ENCODE data around the gene ALG3. TPM values are rescaled to one million over a fixed set of nuclear protein-coding genes. Genes with fewer than 3 reads are reported as not detected.

The ALG3 gene
- total and polyA plus RNA-seq, 9 donors: 17.8 to 42.0 (median 23.0) TPM

DNA sequence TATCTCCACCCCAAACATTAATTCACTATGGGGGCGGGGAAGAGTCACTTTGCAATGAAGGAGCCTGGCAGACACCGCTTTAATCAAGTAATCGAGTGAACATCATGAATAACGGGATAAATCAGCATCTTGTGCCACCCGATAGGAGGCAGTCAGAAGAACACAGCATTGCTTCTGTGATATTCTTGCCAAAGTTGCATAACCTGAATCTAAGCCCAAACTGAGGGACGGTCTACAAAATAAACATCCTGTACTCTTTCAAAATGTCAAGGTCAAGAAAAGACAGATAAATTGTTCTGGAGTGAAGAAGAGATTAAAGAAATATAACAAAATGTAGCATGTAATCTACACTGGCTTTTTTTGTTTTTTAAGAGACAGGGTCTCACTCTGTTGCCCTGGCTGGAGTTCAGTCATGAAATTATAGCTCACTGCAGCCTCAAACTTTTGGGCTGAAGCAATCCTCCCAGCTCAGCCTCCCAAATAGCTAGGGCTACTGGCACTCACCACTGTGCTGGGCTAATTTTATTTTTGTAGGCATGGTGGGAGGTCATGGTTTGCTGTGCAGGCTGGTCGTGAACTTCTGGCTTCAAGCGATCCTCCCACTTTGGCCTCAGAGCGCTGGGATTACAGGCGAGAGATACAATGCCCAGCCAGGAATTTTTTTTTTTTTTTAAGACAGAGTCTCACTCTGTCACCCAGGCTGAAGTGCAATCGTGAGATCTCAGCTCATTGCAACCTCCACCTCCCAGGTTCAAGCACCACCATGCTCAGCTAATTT lies 39.4 kb downstream of the ALG3 start:
- DNase-seq: peak in 3 of 5 donors; percentile 40 to 54 (median 50)
- Histone ChIP-seq H3K27ac (no peak overlapping the region), H3K36me3 (no peaks in the 10 kb centered on the region), H3K4me1 (ENCODE audit: insufficient read depth) (peaks cover 6% of the 10 kb centered on the region), H3K27me3 (no peaks in the 10 kb centered on the region), H3K9me3 (no peaks in the 10 kb centered on the region), H3K4me3 (no peak overlapping the region)
- TF ChIP-seq, protein P1, sequence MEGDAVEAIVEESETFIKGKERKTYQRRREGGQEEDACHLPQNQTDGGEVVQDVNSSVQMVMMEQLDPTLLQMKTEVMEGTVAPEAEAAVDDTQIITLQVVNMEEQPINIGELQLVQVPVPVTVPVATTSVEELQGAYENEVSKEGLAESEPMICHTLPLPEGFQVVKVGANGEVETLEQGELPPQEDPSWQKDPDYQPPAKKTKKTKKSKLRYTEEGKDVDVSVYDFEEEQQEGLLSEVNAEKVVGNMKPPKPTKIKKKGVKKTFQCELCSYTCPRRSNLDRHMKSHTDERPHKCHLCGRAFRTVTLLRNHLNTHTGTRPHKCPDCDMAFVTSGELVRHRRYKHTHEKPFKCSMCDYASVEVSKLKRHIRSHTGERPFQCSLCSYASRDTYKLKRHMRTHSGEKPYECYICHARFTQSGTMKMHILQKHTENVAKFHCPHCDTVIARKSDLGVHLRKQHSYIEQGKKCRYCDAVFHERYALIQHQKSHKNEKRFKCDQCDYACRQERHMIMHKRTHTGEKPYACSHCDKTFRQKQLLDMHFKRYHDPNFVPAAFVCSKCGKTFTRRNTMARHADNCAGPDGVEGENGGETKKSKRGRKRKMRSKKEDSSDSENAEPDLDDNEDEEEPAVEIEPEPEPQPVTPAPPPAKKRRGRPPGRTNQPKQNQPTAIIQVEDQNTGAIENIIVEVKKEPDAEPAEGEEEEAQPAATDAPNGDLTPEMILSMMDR (IDR thresholded peaks at IDR 0.05): no peak
- TF ChIP-seq POLR2A (IDR thresholded peaks at IDR 0.05) (no peak), EP300 (IDR thresholded peaks at IDR 0.05) (no peak)
- intact Hi-C loops (cut with DNase I): no loop called here
- WGBS, 3 donors: 17 to 26% (median 19%) methylated on average over 11 of the region's 11 CpGs

DNA sequence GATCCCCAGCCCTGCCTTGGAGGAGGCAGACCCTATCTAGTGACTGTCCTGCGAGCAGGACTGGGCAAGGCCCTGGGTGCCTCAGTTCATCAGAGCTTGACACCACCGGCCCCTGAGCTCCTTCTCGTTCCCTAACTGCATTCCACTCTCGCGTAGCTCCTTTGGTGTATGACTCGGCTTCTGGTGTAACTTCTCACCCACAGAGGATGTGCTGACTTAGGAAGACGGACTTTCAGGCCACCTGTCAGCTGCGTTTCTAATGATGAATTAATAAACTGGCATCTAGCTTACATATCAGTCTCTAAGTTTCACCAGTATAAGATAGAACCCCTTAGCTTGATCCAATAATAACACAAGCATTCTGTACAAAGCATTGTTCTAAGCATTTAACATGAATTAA lies 45.2 kb downstream of the ALG3 start:
- 74 to 84% (median 81%) methylated on average over 8 of the region's 8 CpGs for WGBS, 3 donors
- Histone ChIP-seq H3K27me3 (no peaks in the 10 kb centered on the region), H3K27ac (no peak overlapping the region), H3K36me3 (no peaks in the 10 kb centered on the region), H3K4me3 (no peak overlapping the region), H3K4me1 (ENCODE audit: insufficient read depth) (no peaks in the 10 kb centered on the region), H3K9me3 (no peaks in the 10 kb centered on the region)
- no peak for DNase-seq
- TF ChIP-seq POLR2A (IDR thresholded peaks at IDR 0.05): no peak
- TF ChIP-seq, protein P1 (IDR thresholded peaks at IDR 0.05): no peak
- TF ChIP-seq EP300 (IDR thresholded peaks at IDR 0.05): no peak
- intact Hi-C loops (cut with DNase I): no loop called here

DNA sequence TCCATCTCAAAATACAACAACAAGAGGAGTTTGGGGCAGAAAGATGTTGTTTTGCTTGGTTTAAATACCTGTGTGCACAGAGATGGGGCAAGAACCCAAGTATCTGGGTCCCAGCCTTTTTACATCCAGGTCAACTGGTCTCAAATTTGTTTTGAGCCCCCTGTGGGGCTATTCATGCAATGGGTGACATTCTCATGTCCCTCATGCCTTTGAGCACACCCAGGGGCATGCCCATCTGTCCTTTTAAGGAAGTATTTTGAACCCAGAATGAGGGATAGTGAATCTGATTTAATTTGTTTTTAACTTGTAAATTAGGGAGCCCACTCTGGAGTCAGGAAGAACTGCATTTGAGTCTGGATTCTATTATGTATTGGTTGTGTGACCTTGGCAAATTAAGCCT lies 47.9 kb downstream of the ALG3 start:
- TF ChIP-seq EP300 (IDR thresholded peaks at IDR 0.05): no peak
- TF ChIP-seq POLR2A (IDR thresholded peaks at IDR 0.05): no peak
- TF ChIP-seq, protein P1 (IDR thresholded peaks at IDR 0.05): no peak

DNA sequence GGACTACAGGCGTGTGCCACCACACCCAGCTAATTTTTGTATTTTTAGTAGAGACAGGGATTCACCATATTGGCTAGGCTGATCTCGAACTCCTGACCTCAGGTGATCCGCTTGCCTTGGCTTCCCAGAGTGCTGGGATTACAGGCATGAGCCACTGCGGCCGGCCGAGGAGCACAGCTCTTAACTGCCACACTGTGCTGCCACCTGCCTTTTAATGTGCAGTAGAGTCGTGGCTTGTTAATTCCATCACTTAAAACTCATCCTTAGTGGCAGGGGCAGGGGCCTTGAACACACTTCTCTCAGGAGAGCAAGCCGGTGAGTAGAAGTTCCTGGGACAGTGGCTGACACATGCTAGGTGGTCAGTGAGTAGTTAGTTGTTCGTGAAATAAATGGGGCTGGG lies 50.3 kb downstream of the ALG3 start:
- H3K27ac ChIP-seq: no peak overlapping the region
- H3K27me3 ChIP-seq: no peaks in the 10 kb centered on the region
- H3K36me3 ChIP-seq: no peaks in the 10 kb centered on the region
- no peak overlapping the region for H3K4me3 ChIP-seq
- WGBS, 3 donors: 78 to 83% (median 81%) methylated on average over 9 of the region's 9 CpGs
- DNase-seq: no peak
- intact Hi-C loops (cut with DNase I): no loop called here
- no peaks in the 10 kb centered on the region for H3K9me3 ChIP-seq
- no peak for TF ChIP-seq POLR2A (IDR thresholded peaks at IDR 0.05)
- TF ChIP-seq EP300 (IDR thresholded peaks at IDR 0.05): no peak
- TF ChIP-seq, protein P1 (IDR thresholded peaks at IDR 0.05): no peak
- no peaks in the 10 kb centered on the region for H3K4me1 ChIP-seq (ENCODE audit: insufficient read depth)

More for the DNA sequence above, 47.9 kb downstream of the ALG3 start:
- Histone ChIP-seq H3K27ac (no peak overlapping the region), H3K9me3 (no peaks in the 10 kb centered on the region), H3K27me3 (no peaks in the 10 kb centered on the region), H3K4me1 (ENCODE audit: insufficient read depth) (no peaks in the 10 kb centered on the region), H3K4me3 (no peak overlapping the region), H3K36me3 (no peaks in the 10 kb centered on the region)
- no peak for DNase-seq
- intact Hi-C loops (cut with DNase I): no loop called here
